ENCODE measurements around the gene REXO4. TPM values are rescaled to one million over a fixed set of nuclear protein-coding genes. Genes with fewer than 3 reads are reported as not detected.
"Not testable (repeated sequence)": the region's sequence is repeated elsewhere in the genome, so short reads cannot be mapped to it uniquely, and the experiment has no call there.

Gene REXO4
- polyA plus RNA-seq, 1 donor from 2014 or later: 16.1 TPM

GRCh38 chr9:133394687-133395271, 23.0 kb downstream of the REXO4 start:
- TF ChIP-seq REST (IDR thresholded peaks at IDR 0.05; ENCODE audit: borderline replicate concordance) (no peak), CTCF (IDR thresholded peaks at IDR 0.05; ENCODE audit: poor library complexity, severe bottlenecking) (no peak), EZH2 (IDR thresholded peaks at IDR 0.05; ENCODE audit: borderline replicate concordance, insufficient read depth, low read length, poor library complexity, severe bottlenecking) (no peak), POLR2AphosphoS5 (IDR thresholded peaks at IDR 0.05) (no peak), MXI1 (conservative IDR thresholded peaks at IDR 0.05; ENCODE audit: poor library complexity, severe bottlenecking) (no peak), TAF1 (IDR thresholded peaks at IDR 0.05; ENCODE audit: low read depth) (no peak), EP300 (conservative IDR thresholded peaks at IDR 0.05; ENCODE audit: poor library complexity, severe bottlenecking) (no peak), SMC3 (conservative IDR thresholded peaks at IDR 0.05; ENCODE audit: poor library complexity) (no peak), RAD21 (conservative IDR thresholded peaks at IDR 0.05) (no peak)
- Histone ChIP-seq H3K9ac (ENCODE audit: low read length) (no peak overlapping the region), H3K27ac (ENCODE audit: low read length) (no peak overlapping the region), H2AFZ (ENCODE audit: low read depth, low read length) (no peak overlapping the region), H3K36me3 (ENCODE audit: insufficient read depth, low read length) (no peaks in the 10 kb centered on the region), H3K27me3 (ENCODE audit: insufficient read depth, low read depth, low read length) (no peaks in the 10 kb centered on the region), H3K4me3 (ENCODE audit: low read length) (no peak overlapping the region), H3F3A (ENCODE audit: insufficient read depth, low read length, poor library complexity, severe bottlenecking) (no peaks in the 10 kb centered on the region), H3K9me2 (ENCODE audit: insufficient read depth, low read length) (no peaks in the 10 kb centered on the region), H3K79me2 (replicated peaks; ENCODE audit: insufficient read depth, low read length) (no peaks in the 10 kb centered on the region), H4K20me1 (ENCODE audit: insufficient read depth) (no peaks in the 10 kb centered on the region), H3K9me3 (ENCODE audit: low read length) (no peaks in the 10 kb centered on the region), H3K4me2 (ENCODE audit: low read length) (no peak overlapping the region)

GRCh38 chr9:133393399-133393798, 24.4 kb downstream of the REXO4 start:
- no peak overlapping the region for H2AFZ ChIP-seq (ENCODE audit: low read depth, low read length)
- no peak overlapping the region for H3K27ac ChIP-seq (ENCODE audit: low read length)
- H3K79me2 ChIP-seq (replicated peaks; ENCODE audit: insufficient read depth, low read length): no peaks in the 10 kb centered on the region
- TF ChIP-seq POLR2AphosphoS5 (IDR thresholded peaks at IDR 0.05) (no peak), EZH2 (IDR thresholded peaks at IDR 0.05; ENCODE audit: borderline replicate concordance, insufficient read depth, low read length, poor library complexity, severe bottlenecking) (no peak), REST (IDR thresholded peaks at IDR 0.05; ENCODE audit: borderline replicate concordance) (no peak), EP300 (conservative IDR thresholded peaks at IDR 0.05; ENCODE audit: poor library complexity, severe bottlenecking) (no peak), CTCF (IDR thresholded peaks at IDR 0.05; ENCODE audit: poor library complexity, severe bottlenecking) (no peak), TAF1 (IDR thresholded peaks at IDR 0.05; ENCODE audit: low read depth) (no peak), MXI1 (conservative IDR thresholded peaks at IDR 0.05; ENCODE audit: poor library complexity, severe bottlenecking) (no peak), SMC3 (conservative IDR thresholded peaks at IDR 0.05; ENCODE audit: poor library complexity) (no peak), RAD21 (conservative IDR thresholded peaks at IDR 0.05) (no peak)
- no peak overlapping the region for H3K9ac ChIP-seq (ENCODE audit: low read length)
- no peak overlapping the region for H3K4me2 ChIP-seq (ENCODE audit: low read length)
- H3K9me3 ChIP-seq (ENCODE audit: low read length): no peaks in the 10 kb centered on the region
- no peaks in the 10 kb centered on the region for H3K9me2 ChIP-seq (ENCODE audit: insufficient read depth, low read length)
- no peak overlapping the region for H3K4me3 ChIP-seq (ENCODE audit: low read length)
- no peaks in the 10 kb centered on the region for H3K36me3 ChIP-seq (ENCODE audit: insufficient read depth, low read length)
- no peaks in the 10 kb centered on the region for H4K20me1 ChIP-seq (ENCODE audit: insufficient read depth)
- H3F3A ChIP-seq (ENCODE audit: insufficient read depth, low read length, poor library complexity, severe bottlenecking): no peaks in the 10 kb centered on the region
- H3K27me3 ChIP-seq (ENCODE audit: insufficient read depth, low read depth, low read length): no peaks in the 10 kb centered on the region

- not testable (repeated sequence) for H3K4me2 ChIP-seq (ENCODE audit: low read length); H3K27me3 ChIP-seq (ENCODE audit: insufficient read depth, low read depth, low read length); H3K9ac ChIP-seq (ENCODE audit: low read length)
These were observed 25.5 kb downstream of the REXO4 start for GRCh38 chr9:133392308-133392707.

More at GRCh38 chr9:133392308-133392707, 25.5 kb downstream of the REXO4 start:
- not testable (repeated sequence) for H2AFZ ChIP-seq (ENCODE audit: low read depth, low read length); H3K9me2 ChIP-seq (ENCODE audit: insufficient read depth, low read length); H3K36me3 ChIP-seq (ENCODE audit: insufficient read depth, low read length); H3K9me3 ChIP-seq (ENCODE audit: low read length); H4K20me1 ChIP-seq (ENCODE audit: insufficient read depth); H3K27ac ChIP-seq (ENCODE audit: low read length); H3K4me3 ChIP-seq (ENCODE audit: low read length); H3K79me2 ChIP-seq (replicated peaks; ENCODE audit: insufficient read depth, low read length); H3F3A ChIP-seq (ENCODE audit: insufficient read depth, low read length, poor library complexity, severe bottlenecking)

All from neural cell (in vitro differentiated cells).